Jurkat, Clone E6-1 (cell line): ENCODE data around the gene PGAP1.
"Not testable (repeated sequence)": the region's sequence is repeated elsewhere in the genome, so short reads cannot be mapped to it uniquely, and the experiment has no call there.

Experiments
- DNase-seq: peaks from one replicate; pipeline ENCODE4 v3.0.0-alpha.2; 2011; ENCODE audit warnings: low read depth, low spot score
- H3K4me3 ChIP-seq: 2 replicates; pipeline ENCODE4 v1.5.1; 2011; ENCODE audit warnings: mild to moderate bottlenecking, low read length, control low read depth, moderate library complexity

Gene PGAP1

DNA sequence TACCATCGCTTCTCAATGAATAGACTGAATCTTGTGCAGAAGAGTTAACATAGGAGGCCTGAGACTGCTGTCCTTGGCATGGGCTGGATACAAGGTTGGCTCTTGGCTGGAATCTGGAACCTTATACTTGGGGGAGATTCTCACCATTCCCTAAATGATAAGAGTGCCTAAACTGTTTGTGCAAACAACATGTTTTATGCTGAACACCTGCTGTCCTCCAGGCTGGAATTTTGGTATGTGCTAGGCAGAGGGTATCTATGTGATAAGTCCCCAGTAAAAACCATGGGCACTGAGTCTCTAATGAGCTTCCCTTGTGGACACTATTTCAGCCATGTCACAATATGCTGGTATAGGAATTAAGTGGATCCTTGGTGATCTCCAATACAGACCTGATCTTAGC is 12.8 kb downstream of the PGAP1 start:
- no peak for DNase-seq
- no peak overlapping the region for H3K4me3 ChIP-seq

GRCh38 chr2:196905365-196905764 is 21.1 kb downstream of the PGAP1 start:
- DNase-seq, H3K4me3 ChIP-seq: not testable (repeated sequence)

DNA sequence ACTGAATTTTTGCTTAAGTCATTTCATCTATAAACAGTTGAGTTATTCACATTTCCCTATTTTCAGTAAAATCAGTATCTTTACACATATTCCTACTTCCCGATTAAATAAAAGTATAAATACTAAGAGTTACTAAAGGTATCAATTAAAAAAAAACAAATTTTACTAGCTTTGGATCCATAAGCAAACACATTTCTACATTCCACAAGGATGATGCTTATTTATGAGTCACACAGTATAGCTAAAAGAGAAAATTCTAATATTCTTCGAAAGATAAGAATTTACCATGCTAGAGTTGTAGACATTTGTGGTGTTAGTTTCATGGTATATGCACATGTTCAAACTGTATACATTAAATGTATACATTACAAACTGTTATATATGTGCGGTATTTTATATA is 23.7 kb downstream of the PGAP1 start:
- H3K4me3 ChIP-seq = no peak overlapping the region
- no peak for DNase-seq

GRCh38 chr2:196900843-196901242 is 25.7 kb downstream of the PGAP1 start:
- H3K4me3 ChIP-seq = no peak overlapping the region
- no peak for DNase-seq

GRCh38 chr2:196899976-196900375 is 26.5 kb downstream of the PGAP1 start:
- H3K4me3 ChIP-seq = no peak overlapping the region
- DNase-seq = no peak

DNA sequence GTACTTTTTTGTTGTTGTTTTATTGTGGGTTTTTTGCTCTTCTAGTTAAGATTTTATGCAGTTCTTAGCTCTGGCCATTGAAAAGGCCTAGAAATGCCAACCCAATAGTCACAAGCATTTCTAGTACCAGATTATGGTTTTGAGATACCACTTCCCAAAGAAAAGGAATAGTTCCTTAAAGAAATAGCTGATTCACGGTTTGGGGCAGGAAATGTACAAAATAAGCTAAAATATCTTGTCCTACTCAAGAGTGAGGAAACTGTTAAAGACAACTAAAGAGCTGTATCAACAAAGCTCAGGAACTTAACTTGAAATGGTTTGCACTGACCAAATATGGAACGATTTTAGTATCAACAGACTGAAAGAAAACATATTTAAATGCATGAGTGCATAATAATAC is 35.4 kb downstream of the PGAP1 start:
- H3K4me3 ChIP-seq = no peak overlapping the region
- no peak for DNase-seq

GRCh38 chr2:196887431-196887830 is 39.1 kb downstream of the PGAP1 start:
- no peak for DNase-seq
- H3K4me3 ChIP-seq = no peak overlapping the region

DNA sequence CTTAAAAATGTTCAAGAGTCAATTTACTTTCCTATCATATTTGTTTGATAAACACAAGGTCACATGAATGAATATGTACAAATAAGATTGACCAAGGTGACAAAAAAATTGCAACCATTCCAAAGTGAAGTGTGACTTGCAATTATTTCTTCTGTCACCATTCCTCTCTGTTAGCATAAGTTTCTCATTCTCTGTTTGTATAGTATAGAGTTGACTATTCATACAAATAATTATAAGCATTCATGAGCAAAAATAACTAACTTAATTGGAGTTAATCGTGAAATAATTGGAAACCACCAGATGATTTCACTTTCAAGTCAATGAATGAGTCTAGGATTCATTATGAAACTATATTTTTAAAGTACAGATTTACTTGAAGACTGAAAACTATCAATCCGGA is 42.1 kb downstream of the PGAP1 start:
- DNase-seq = no peak
- H3K4me3 ChIP-seq = no peak overlapping the region

DNA sequence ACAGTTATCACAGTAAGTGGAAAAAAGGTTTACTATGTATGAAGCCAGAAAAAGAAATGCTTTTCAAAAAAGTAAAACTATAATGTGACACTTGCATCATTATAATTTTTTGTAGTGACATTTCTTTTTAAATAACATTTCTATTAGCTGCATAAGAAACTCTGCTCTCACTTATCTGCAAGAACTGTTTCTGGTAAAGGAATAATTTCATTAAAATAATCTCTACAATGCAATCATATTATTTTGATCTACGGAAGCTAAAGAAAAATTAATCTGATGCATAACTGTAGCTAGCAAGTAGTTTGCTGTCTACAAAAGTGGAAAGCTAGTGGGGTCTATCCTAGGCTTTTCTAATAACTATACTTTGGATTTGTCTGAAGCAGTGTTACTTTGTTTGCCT is 50.1 kb downstream of the PGAP1 start:
- H3K4me3 ChIP-seq = no peak overlapping the region
- no peak for DNase-seq

GRCh38 chr2:196875414-196875813 is 51.1 kb downstream of the PGAP1 start:
- no peak overlapping the region for H3K4me3 ChIP-seq
- no peak for DNase-seq

- H3K4me3 ChIP-seq = no peak overlapping the region
- DNase-seq = no peak
Measured at GRCh38 chr2:196873511-196873910, 53.0 kb downstream of the PGAP1 start.

DNA sequence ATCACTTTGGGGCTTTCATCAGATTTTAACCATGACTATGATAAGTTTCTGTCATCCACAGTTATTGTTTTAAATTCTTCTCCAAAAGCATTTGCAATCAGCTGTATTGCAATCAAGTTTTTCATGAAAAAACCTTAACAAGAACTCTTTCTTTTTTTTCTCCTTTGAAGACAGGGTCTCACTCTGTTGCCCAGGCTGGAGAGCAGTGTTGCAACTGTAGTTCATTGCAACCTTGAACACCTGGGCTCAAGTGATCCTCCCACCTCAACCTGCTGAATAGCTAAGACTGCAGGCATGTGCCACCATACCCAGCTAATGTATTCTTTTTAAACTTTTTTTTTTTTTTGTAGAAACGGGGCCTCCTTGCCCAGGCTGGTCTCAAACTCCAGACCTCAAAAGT is 71.9 kb downstream of the PGAP1 start:
- DNase-seq = no peak

DNA sequence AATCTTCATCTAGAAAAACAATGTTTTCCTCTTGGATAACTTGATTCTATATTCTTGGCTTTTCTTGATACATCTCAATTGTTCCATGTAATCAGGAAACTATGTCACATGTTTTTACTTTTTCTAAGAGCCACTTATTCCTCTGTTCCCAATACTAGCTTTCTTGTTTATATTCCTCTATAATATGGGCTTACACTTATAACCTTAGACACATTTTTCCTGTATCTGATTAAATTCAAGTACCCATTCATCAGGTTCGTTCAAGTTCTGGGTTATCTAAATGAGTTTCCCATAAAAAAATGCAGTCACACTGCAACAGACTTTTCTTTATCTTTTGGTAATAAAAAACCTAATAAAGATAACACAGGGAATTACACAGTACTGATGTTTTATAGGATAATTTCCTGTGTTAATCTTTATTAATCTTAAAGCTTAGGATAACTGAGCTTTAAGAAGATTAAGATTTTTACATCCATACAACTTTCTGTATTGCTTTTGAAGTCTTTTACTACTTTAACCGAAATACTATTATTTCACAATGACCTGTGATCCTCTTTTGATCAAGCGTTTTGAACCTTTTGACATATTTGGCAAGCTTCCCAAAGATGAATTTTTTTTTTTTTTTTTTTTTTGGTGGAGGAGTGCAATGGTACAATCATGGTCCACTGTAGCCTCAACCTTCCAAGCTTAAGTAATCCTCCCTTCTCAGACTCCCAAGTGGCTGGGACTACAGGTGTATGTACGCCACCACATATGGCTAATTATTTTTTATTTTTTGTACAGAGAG is 73.0 kb downstream of the PGAP1 start:
- DNase-seq = no peak
- no peak overlapping the region for H3K4me3 ChIP-seq

More for the DNA sequence above, 71.9 kb downstream of the PGAP1 start:
- no peak overlapping the region for H3K4me3 ChIP-seq

DNA sequence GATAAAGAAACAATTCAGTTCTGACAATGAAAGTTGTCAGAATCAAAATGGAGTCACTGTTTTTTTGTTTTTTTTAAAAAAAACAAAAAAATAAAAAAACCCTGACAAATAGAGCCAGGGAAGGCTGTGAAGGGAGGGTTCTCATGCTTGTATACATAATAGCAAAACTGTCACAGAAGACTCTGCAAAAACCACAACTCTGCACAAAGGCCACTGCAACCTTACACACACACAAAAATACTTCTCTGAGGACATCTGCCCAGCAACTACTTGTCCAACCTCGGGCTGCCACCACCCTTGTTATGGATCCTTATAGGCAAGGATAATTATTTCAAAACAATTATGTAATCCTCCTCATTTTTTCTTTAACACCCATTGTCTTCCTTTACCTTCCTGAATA is 75.4 kb downstream of the PGAP1 start:
- H3K4me3 ChIP-seq = no peak overlapping the region
- DNase-seq = no peak

GRCh38 chr2:196849895-196850294 is 76.6 kb downstream of the PGAP1 start:
- no peak overlapping the region for H3K4me3 ChIP-seq
- no peak for DNase-seq

DNA sequence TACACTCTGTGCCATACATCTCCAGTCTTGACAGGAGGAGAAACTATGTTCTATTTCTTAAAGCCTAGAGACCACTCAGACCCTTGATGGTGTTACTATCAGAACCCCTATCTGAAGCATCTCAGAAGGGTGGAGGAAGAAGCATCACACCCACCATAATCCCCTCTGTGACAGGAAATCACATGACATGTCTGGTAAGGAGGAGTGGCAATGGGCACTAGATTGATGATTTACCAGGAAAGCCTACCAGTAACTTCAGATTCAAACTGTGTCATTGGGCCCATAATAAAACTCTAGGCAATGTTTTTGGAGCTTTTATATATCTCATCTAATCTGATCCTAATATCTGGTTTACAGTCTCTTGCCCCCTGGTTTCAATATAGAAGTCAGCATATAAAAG is 80.2 kb downstream of the PGAP1 start:
- no peak for DNase-seq
- no peak overlapping the region for H3K4me3 ChIP-seq

GRCh38 chr2:196845371-196845770 is 81.1 kb downstream of the PGAP1 start:
- H3K4me3 ChIP-seq = no peak overlapping the region
- DNase-seq = no peak

- H3K4me3 ChIP-seq = no peak overlapping the region
- no peak for DNase-seq
Measured at GRCh38 chr2:196840171-196840570, 86.3 kb downstream of the PGAP1 start.

- DNase-seq = no peak
- H3K4me3 ChIP-seq = no peak overlapping the region
Measured at GRCh38 chr2:196839574-196839973, 86.9 kb downstream of the PGAP1 start.

GRCh38 chr2:196836440-196836839 is 90.1 kb downstream of the PGAP1 start:
- DNase-seq = no peak
- H3K4me3 ChIP-seq = no peak overlapping the region

GRCh38 chr2:196830701-196831100 is 95.8 kb downstream of the PGAP1 start:
- DNase-seq = no peak

More at GRCh38 chr2:196830701-196831100, 95.8 kb downstream of the PGAP1 start:
- H3K4me3 ChIP-seq = no peak overlapping the region
